ENCODE results near the gene PWWP2B.

DNA sequence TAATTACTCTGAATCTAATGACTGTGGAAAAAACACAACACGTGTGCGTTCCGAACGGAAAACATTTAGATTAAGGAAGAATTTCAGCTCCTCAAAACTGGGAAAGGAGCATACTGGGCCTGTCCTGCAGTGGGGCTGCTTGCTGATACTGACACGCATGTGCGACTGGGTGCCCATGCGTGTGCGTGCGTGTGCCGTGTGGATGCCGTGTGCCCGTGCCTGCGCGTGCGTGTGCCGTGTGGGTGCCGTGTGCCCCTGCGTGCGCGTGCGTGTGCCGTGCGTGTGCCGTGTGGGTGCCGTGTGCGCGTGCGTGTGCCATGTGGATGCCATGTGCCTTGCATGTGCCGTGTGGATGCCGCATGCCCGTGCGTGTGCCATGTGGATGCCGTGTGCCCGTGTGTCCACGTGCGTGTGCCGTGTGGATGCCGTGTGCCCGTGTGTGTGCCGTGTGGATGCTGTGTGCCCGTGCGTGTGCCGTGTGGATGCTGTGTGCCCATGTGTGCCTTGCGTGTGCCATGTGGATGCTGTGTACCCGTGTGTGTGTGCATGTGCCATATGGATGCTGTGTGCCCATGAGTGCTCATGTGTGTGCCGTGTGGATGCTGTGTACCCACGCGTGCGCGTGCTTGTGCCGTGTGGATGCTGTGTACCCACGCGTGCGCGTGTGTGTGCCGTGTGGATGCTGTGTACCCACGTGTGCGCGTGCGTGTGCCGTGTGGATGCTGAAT lies 28.2 kb downstream of the PWWP2B start:
- no peak for TF ChIP-seq SP1 (CRISPR knock-in tag; IDR thresholded peaks at IDR 0.05)
- TF ChIP-seq ZNF766 (CRISPR knock-in tag; conservative IDR thresholded peaks at IDR 0.05), result no peak
- TF ChIP-seq CTCF (IDR thresholded peaks at IDR 0.05 in 2 of 3, conservative IDR thresholded peaks at IDR 0.05 in 1 of 3; ENCODE audit: insufficient read depth in 2 of 3, low read depth in 1 of 3, low read length in 3 of 3), result no peak

Measured in K562 (cell line).